Muscle layer of colon (tissue), 2 donors: ENCODE data around the gene HABP2.

Source experiments
- H3K27ac ChIP-seq: one replicate; pipeline ENCODE4 v1.7.0; 2013; ENCODE audit warnings: low read depth, mild to moderate bottlenecking, low read length, moderate library complexity
- H3K27me3 ChIP-seq, 2 donors: one replicate each; pipeline ENCODE4 v1.7.0; 2013; ENCODE audit warnings: low read length in 2 of 2, mild to moderate bottlenecking in 2 of 2; ENCODE audit not compliant: insufficient read depth in 2 of 2, control insufficient read depth in 1 of 2
- H3K36me3 ChIP-seq: one replicate; pipeline ENCODE4 v1.7.0; 2013; ENCODE audit warnings: mild to moderate bottlenecking, low read length; ENCODE audit not compliant: insufficient read depth
- H3K4me1 ChIP-seq: one replicate; pipeline ENCODE4 v1.7.0; 2013; ENCODE audit warnings: mild to moderate bottlenecking, low read length; ENCODE audit not compliant: insufficient read depth
- H3K4me3 ChIP-seq, 2 donors: one replicate each; pipeline ENCODE4 v1.7.0; 2013; ENCODE audit warnings: low read length in 2 of 2, low read depth in 1 of 2, mild to moderate bottlenecking in 1 of 2, moderate library complexity in 1 of 2
- H3K9ac ChIP-seq: one replicate; pipeline ENCODE4 v1.7.0; 2013; ENCODE audit warnings: low read length
- H3K9me3 ChIP-seq: one replicate; pipeline ENCODE4 v1.7.0; 2013; ENCODE audit warnings: mild to moderate bottlenecking, low read length
- donor health status: abdominal sarcoma.
- donor health status: Adenocarcinoma of cecum.

Gene HABP2

GRCh38 chr10:113543107-113543955, 9.5 kb upstream of the HABP2 start:
- no peak overlapping the region for H3K27ac ChIP-seq
- no peak overlapping the region for H3K4me3 ChIP-seq
- H3K36me3 ChIP-seq: no peaks in the 10 kb centered on the region
- H3K9ac ChIP-seq: no peak overlapping the region
- H3K27me3 ChIP-seq: no peaks in the 10 kb centered on the region
- H3K9me3 ChIP-seq: no peaks in the 10 kb centered on the region
- no peaks in the 10 kb centered on the region for H3K4me1 ChIP-seq

DNA sequence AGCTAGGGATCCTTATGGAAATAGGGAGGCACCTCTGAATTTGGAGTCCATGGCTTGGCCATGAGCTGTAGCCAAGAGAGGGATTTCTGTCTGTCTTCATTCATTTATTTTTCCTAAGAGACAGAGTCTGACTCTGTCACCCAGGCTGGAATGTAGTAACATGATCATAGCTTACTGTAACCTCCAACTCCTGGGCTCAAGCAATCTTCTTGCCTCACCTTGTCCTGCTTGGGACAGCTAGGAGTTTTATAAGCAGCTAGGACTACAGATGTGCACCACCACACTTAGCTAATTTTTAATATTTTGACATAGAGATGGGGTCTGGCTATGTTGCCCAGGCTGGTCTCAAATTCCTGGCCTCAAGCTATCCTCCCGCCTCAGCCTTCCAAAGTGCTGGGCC, 8.5 kb upstream of the HABP2 start:
- Histone ChIP-seq H3K9ac (no peak overlapping the region), H3K27ac (no peak overlapping the region), H3K9me3 (no peaks in the 10 kb centered on the region), H3K4me3 (no peak overlapping the region), H3K4me1 (no peaks in the 10 kb centered on the region), H3K36me3 (no peaks in the 10 kb centered on the region), H3K27me3 (no peaks in the 10 kb centered on the region)

- Histone ChIP-seq H3K9ac (no peak overlapping the region), H3K4me3 (no peak overlapping the region), H3K4me1 (no peaks in the 10 kb centered on the region), H3K27me3 (no peaks in the 10 kb centered on the region), H3K36me3 (no peaks in the 10 kb centered on the region), H3K9me3 (no peaks in the 10 kb centered on the region), H3K27ac (no peak overlapping the region)
Measured at GRCh38 chr10:113547426-113547825, 5.4 kb upstream of the HABP2 start.

- no peak overlapping the region for H3K27ac ChIP-seq
- no peaks in the 10 kb centered on the region for H3K4me1 ChIP-seq
- no peak overlapping the region for H3K9ac ChIP-seq
- H3K9me3 ChIP-seq: no peaks in the 10 kb centered on the region
- no peaks in the 10 kb centered on the region for H3K27me3 ChIP-seq
- no peak overlapping the region for H3K4me3 ChIP-seq
- H3K36me3 ChIP-seq: no peaks in the 10 kb centered on the region
Measured at GRCh38 chr10:113549856-113550255, 3.0 kb upstream of the HABP2 start.

GRCh38 chr10:113550365-113550764, 2.5 kb upstream of the HABP2 start:
- H3K27ac ChIP-seq: no peak overlapping the region
- no peak overlapping the region for H3K4me3 ChIP-seq
- no peaks in the 10 kb centered on the region for H3K9me3 ChIP-seq
- H3K36me3 ChIP-seq: no peaks in the 10 kb centered on the region
- no peaks in the 10 kb centered on the region for H3K27me3 ChIP-seq
- H3K4me1 ChIP-seq: no peaks in the 10 kb centered on the region
- H3K9ac ChIP-seq: no peak overlapping the region

DNA sequence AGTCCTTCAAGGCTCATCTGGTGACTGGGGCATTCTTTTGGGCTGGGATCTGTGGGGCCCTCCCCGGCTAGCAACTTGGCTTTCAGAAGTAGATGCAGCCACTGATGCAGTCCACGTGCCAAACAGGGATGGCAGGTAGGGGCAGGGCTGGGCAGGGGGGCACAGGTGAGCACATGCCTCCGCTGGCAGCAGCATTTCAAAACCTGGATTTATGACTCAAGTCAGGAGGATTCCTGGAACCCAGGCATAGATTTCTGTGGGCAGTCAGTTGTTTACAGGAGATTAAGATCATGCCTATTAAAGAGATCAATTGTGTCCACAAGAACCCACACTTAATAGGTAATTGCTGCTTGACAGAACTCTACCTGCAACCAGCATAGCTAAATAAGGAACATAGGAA, 839 bp upstream of the HABP2 start:
- Histone ChIP-seq H3K9me3 (no peaks in the 10 kb centered on the region), H3K4me1 (no peaks in the 10 kb centered on the region), H3K27ac (no peak overlapping the region), H3K27me3 (no peaks in the 10 kb centered on the region), H3K9ac (no peak overlapping the region), H3K4me3 (no peak overlapping the region), H3K36me3 (no peaks in the 10 kb centered on the region)

- no peaks in the 10 kb centered on the region for H3K27me3 ChIP-seq
- no peak overlapping the region for H3K4me3 ChIP-seq
- no peak overlapping the region for H3K9ac ChIP-seq
- no peaks in the 10 kb centered on the region for H3K9me3 ChIP-seq
- H3K27ac ChIP-seq: no peak overlapping the region
- H3K4me1 ChIP-seq: no peaks in the 10 kb centered on the region
- no peaks in the 10 kb centered on the region for H3K36me3 ChIP-seq
Measured at GRCh38 chr10:113553149-113553548, 296 bp downstream of the HABP2 start.

DNA sequence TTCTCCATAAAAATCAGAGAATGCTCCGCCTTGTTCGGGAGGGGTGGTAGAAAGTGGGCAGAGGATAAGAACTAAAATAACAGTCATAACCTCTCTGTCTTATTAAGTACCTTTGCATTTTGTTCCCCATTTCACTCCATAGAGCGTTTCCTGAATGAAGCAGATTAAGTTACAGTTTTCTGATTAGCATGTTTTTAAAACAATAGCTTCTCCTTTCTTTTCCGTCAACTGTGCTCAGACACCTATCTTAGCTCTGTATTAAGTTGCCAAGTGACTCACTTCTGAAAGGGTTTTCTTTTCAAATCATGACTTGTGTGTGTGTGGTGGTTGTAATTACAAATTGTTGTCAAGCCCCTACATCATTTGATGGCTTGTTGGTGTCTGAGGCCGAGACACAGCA, 1.4 kb downstream of the HABP2 start:
- Histone ChIP-seq H3K4me1 (no peaks in the 10 kb centered on the region), H3K36me3 (no peaks in the 10 kb centered on the region), H3K9me3 (no peaks in the 10 kb centered on the region), H3K9ac (no peak overlapping the region), H3K27ac (no peak overlapping the region), H3K27me3 (no peaks in the 10 kb centered on the region), H3K4me3 (no peak overlapping the region)

GRCh38 chr10:113555245-113555644, 2.4 kb downstream of the HABP2 start:
- Histone ChIP-seq H3K9ac (no peak overlapping the region), H3K36me3 (no peaks in the 10 kb centered on the region), H3K27me3 (no peaks in the 10 kb centered on the region), H3K4me3 (no peak overlapping the region), H3K9me3 (no peaks in the 10 kb centered on the region), H3K4me1 (no peaks in the 10 kb centered on the region), H3K27ac (no peak overlapping the region)

- no peak overlapping the region for H3K27ac ChIP-seq
- no peaks in the 10 kb centered on the region for H3K9me3 ChIP-seq
- H3K4me3 ChIP-seq: no peak overlapping the region
- H3K9ac ChIP-seq: no peak overlapping the region
- H3K36me3 ChIP-seq: no peaks in the 10 kb centered on the region
- H3K27me3 ChIP-seq: no peaks in the 10 kb centered on the region
- H3K4me1 ChIP-seq: no peaks in the 10 kb centered on the region
Measured at GRCh38 chr10:113555751-113556150, 2.9 kb downstream of the HABP2 start.

- Histone ChIP-seq H3K9ac (no peak overlapping the region), H3K4me3 (no peak overlapping the region), H3K27ac (no peak overlapping the region), H3K36me3 (no peaks in the 10 kb centered on the region), H3K9me3 (no peaks in the 10 kb centered on the region), H3K27me3 (no peaks in the 10 kb centered on the region), H3K4me1 (peaks cover 12% of the 10 kb centered on the region)
Measured at GRCh38 chr10:113557424-113557862, 4.6 kb downstream of the HABP2 start.

- no peaks in the 10 kb centered on the region for H3K9me3 ChIP-seq
- no peak overlapping the region for H3K4me3 ChIP-seq
- no peak overlapping the region for H3K27ac ChIP-seq
- peaks cover 12% of the 10 kb centered on the region for H3K4me1 ChIP-seq
- no peaks in the 10 kb centered on the region for H3K36me3 ChIP-seq
- no peaks in the 10 kb centered on the region for H3K27me3 ChIP-seq
- H3K9ac ChIP-seq: no peak overlapping the region
Measured at GRCh38 chr10:113557903-113558321, 5.1 kb downstream of the HABP2 start.
